Measurements from ENCODE around the gene TRIM28. TPM values are rescaled to one million over a fixed set of nuclear protein-coding genes. Genes with fewer than 3 reads are reported as not detected.

TRIM28 gene
- total and polyA plus RNA-seq, 7 donors = 141 to 212 (median 165) TPM

DNA sequence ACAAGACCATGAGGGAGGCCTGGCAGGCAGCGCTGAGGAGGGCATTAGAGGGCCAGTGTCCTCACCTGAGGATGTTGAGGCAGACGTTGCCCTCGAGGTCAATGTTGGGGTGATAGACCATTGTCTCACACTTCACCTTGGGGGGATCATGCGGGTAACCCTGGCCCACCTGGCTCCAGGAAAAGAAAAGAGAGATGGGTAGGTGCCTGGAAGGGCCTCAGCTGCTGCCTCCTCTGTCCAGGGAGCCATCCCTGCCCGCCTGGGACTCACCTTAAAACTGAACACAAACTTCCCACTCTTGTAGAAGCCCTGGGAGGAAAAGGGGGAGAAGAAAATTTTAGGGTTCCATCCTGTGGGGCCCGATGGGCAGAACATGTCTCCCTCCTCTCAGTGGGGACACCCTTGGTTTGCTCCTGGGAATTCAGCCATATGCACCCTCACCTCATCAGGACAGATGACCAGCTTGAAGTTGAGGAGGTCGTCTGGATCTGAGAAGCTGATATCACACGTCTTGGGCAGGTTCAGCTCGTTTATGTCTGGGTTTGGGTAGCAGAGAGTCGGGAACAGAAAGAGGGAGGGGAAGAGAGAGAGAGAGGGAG lies 12.9 kb downstream of the TRIM28 start:
- ATAC-seq = no peak
- H3K4me3 ChIP-seq = peak overlapping the region; percentile 84
- peak overlapping the region; percentile 97 for H3K27ac ChIP-seq
- no peak for DNase-seq
- 55 to 69% (median 56%) methylated on average over 10 of the region's 10 CpGs for WGBS, 3 donors
- H3K36me3 ChIP-seq (ENCODE audit: insufficient read depth in 1 of 2, low read depth in 1 of 2) = peaks cover 0 to 37% of the 10 kb centered on the region in 2 donors
- H3K9me3 ChIP-seq = no peaks in the 10 kb centered on the region
- peaks cover 49% of the 10 kb centered on the region for H3K4me1 ChIP-seq
- H3K27me3 ChIP-seq (ENCODE audit: insufficient read depth in 3 of 3, low read length in 2 of 3) = no peaks in the 10 kb centered on the region
- intact Hi-C loops (cut with DNase I) = no loop called here
- TF ChIP-seq CTCF (IDR thresholded peaks at IDR 0.05) = no peak

DNA sequence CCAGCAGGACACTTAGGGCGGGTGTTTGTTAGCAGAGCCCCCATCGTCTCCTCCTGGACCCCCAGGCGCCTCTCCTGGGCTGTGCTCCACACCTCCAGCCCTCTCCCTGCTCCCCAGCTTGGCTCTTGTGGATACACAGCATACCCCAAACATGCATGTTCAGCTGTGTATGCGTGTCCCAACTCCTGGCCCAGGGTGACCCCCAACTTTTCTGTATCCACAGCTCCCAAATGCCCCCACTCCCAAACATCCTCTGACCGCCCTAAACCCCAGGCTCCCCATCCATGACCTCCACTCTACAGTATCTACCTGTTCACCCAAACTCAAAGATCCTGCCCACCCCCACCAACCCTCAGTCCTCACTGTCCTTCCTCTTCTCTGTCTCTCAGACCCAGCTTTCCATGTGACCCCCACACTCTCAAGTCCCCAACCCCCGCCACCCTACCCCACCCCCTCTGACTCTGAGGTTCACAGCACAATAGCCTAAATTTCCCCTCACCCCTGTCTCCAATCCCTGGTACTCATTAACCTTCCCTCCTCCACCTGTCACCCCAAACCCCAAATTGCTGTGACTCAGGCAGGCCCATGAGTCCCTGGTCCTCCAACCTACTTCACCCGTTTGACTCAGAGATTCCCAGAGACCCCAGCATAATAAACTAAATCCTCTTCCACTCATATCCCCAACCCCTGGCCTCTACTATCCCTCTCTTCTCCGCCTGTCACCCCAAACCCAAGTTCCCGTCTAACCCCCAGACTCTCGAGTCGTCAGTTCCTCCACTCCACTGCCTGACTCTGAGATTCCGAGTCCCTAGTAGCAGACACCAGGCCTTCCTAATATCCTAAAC lies 13.6 kb downstream of the TRIM28 start:
- WGBS, 3 donors = 28 to 39% (median 35%) methylated on average over 11 to 12 of the region's 12 CpGs
- no peaks in the 10 kb centered on the region for H3K27me3 ChIP-seq (ENCODE audit: insufficient read depth in 3 of 3, low read length in 2 of 3)
- peaks cover 0 to 30% of the 10 kb centered on the region in 2 donors for H3K36me3 ChIP-seq (ENCODE audit: insufficient read depth in 1 of 2, low read depth in 1 of 2)
- H3K9me3 ChIP-seq = no peaks in the 10 kb centered on the region
- intact Hi-C loops (cut with DNase I) = no loop called here
- peak overlapping the region; percentile 84 for H3K4me3 ChIP-seq
- no peak for TF ChIP-seq CTCF (IDR thresholded peaks at IDR 0.05)
- ATAC-seq (no peak), DNase-seq (no peak)
- H3K4me1 ChIP-seq = peaks cover 57% of the 10 kb centered on the region
- H3K27ac ChIP-seq = peak overlapping the region; percentile 97

GRCh38 chr19:58558066-58558622 lies 14.3 kb downstream of the TRIM28 start, which contains the start of gene UBE2M:
Gene UBE2M (minus strand): TSS chr19:58558611. CDS start chr19:58558381, 230 bp downstream.
- DNase-seq = peak; percentile 62 to 84
- H3K27me3 ChIP-seq (ENCODE audit: insufficient read depth in 3 of 3, low read length in 2 of 3) = no peaks in the 10 kb centered on the region
- H3K27ac ChIP-seq = peak within 1 kb of the TSS; percentile 96
- H3K4me1 ChIP-seq = peaks cover 63% of the 10 kb centered on the region
- no peak for TF ChIP-seq CTCF (IDR thresholded peaks at IDR 0.05)
- H3K36me3 ChIP-seq (ENCODE audit: insufficient read depth in 1 of 2, low read depth in 1 of 2) = peaks cover 0 to 23% of the 10 kb centered on the region in 2 donors
- H3K4me3 ChIP-seq = peak within 1 kb of the TSS; percentile 84
- intact Hi-C loops (cut with DNase I) = no loop called here
- no peak for ATAC-seq
- H3K9me3 ChIP-seq = no peaks in the 10 kb centered on the region
- WGBS, 3 donors = 0 to 1% (median 0%) methylated on average over 28 to 62 of the region's 62 CpGs

DNA sequence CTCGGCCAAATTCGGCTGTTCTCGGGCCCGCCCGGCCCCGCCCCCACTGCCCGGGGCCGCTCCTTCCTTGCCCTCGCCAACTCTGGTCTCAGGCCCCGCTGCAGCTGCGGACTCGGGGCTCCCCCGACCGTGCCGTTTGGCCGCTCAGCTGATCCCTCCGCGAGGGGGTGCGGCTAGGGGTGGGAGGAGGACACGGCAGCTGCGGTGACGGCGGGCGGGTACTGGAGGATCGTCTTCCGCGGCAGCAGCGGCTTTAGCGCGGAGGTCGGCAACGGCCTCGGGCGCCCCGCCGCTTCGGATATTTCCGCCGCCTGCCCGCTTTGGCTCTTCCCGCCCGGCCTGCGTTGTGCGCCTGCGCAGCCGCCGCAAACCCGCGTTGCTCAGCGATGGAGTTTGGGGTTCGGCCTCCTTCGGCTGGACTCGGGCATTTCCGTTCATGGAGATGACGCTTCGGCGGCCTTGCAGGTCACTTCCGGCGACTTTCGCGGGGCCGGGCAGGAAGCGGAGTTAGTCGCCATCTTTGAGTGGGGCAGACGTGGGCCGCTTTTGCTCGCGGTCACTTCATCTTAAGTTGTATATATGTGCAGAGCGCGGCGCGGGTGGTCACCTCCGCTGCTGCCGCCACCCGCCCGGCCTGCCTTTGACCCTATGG lies 14.9 kb downstream of the TRIM28 start:
- Histone ChIP-seq H3K4me1 (peaks cover 63% of the 10 kb centered on the region), H3K27me3 (ENCODE audit: insufficient read depth in 3 of 3, low read length in 2 of 3) (no peaks in the 10 kb centered on the region), H3K9me3 (no peaks in the 10 kb centered on the region), H3K27ac (peak overlapping the region; percentile 96), H3K36me3 (ENCODE audit: insufficient read depth in 1 of 2, low read depth in 1 of 2) (peaks cover 0 to 17% of the 10 kb centered on the region in 2 donors), H3K4me3 (peak overlapping the region; percentile 84)
- TF ChIP-seq CTCF (IDR thresholded peaks at IDR 0.05) = no peak
- ATAC-seq (peak; percentile 79 to 83 (median 82)), DNase-seq (peak; percentile 99 to 100)
- WGBS, 3 donors = 1% methylated on average over 54 to 76 of the region's 76 CpGs
- intact Hi-C loops (cut with DNase I) = loop anchor here (1.0 kb wide), 2 partner anchors 12 to 15 kb away; partner anchors contain the start of gene MZF1 (in 1 of the 2)
